Neural crest cell (in vitro differentiated cells): ENCODE data around the gene ITGBL1. TPM values are rescaled to one million over a fixed set of nuclear protein-coding genes. Genes with fewer than 3 reads are reported as not detected.
A peak's percentile ranks its signal among the peaks of the same experiment; 100 is the strongest.

Experiments used
- DNase-seq: peaks from one replicate; pipeline ENCODE4 v3.0.0; 2021; ENCODE audit warnings: low read depth, mixed read lengths, low spot score
- H3K27ac Mint-ChIP-seq: one replicate; pipeline ENCODE4 v1.8.0; 2021; ENCODE audit warnings: mild to moderate bottlenecking, mixed read lengths; ENCODE audit not compliant: unreplicated experiment
- H3K27me3 Mint-ChIP-seq: 2 replicates; pipeline ENCODE4 v1.8.0; 2021; ENCODE audit warnings: low read depth, mild to moderate bottlenecking, mixed read lengths
- H3K36me3 Mint-ChIP-seq: 2 replicates; pipeline ENCODE4 v1.8.0; 2021; ENCODE audit warnings: low read depth, mild to moderate bottlenecking, mixed read lengths
- H3K4me1 Mint-ChIP-seq: 2 replicates; pipeline ENCODE4 v1.8.0; 2021; ENCODE audit warnings: mixed read lengths
- H3K4me3 Mint-ChIP-seq: one replicate; pipeline ENCODE4 v1.8.0; 2021; ENCODE audit warnings: mild to moderate bottlenecking, mixed read lengths
- H3K9me3 Mint-ChIP-seq: 2 replicates; pipeline ENCODE4 v1.8.0; 2021; ENCODE audit warnings: mixed read lengths
- total RNA-seq: library from RNA; stranded (reverse); gene quantifications from 2 replicates; pipeline ENCODE4 v1.2.1, GENCODE V29; 2021
- TF ChIP-seq, protein P1 (sequence below): fragments of 200-600 bp; sonication (generic); conservative IDR thresholded peaks from 2 replicates; pipeline ENCODE4 v1.5.0; 2021; ENCODE audit warnings: antibody characterized with exemption, mild to moderate bottlenecking

Gene ITGBL1
- total RNA-seq, 1 donor from 2014 or later = not detected

DNA sequence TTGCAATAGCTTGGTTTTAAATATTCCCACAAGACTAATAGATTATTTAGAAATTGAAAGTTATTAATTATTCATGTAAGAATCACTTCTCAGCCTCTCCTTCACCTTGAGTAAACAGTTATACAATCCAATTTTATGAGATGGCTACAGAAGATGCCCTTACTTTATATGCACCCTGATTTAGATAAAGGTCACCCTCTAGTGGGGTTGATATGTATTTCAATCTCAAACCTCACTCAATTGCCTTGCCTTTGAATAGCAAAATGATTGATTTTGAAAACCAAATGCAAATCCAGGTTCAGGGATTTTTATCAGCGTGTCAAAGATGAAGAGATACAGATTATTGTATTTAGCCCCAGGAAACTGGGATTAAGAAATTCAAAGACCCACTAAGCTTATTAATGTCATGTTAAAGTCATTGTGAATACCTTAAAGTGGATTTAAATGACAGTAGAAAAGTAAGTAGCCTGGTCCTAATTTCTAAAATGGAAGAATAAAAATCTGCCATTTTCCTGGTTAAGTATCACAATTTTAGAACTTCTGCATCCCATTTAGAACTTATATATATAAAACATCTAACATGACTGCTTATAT is 305.1 kb downstream of the ITGBL1 start:
- H3K4me3 Mint-ChIP-seq = no peak overlapping the region
- H3K27me3 Mint-ChIP-seq = peaks cover 22% of the 10 kb centered on the region
- H3K4me1 Mint-ChIP-seq = peaks cover 27% of the 10 kb centered on the region
- no peak for DNase-seq
- TF ChIP-seq, protein P1, sequence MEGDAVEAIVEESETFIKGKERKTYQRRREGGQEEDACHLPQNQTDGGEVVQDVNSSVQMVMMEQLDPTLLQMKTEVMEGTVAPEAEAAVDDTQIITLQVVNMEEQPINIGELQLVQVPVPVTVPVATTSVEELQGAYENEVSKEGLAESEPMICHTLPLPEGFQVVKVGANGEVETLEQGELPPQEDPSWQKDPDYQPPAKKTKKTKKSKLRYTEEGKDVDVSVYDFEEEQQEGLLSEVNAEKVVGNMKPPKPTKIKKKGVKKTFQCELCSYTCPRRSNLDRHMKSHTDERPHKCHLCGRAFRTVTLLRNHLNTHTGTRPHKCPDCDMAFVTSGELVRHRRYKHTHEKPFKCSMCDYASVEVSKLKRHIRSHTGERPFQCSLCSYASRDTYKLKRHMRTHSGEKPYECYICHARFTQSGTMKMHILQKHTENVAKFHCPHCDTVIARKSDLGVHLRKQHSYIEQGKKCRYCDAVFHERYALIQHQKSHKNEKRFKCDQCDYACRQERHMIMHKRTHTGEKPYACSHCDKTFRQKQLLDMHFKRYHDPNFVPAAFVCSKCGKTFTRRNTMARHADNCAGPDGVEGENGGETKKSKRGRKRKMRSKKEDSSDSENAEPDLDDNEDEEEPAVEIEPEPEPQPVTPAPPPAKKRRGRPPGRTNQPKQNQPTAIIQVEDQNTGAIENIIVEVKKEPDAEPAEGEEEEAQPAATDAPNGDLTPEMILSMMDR = peak; percentile 74
- H3K36me3 Mint-ChIP-seq = no peaks in the 10 kb centered on the region
- H3K27ac Mint-ChIP-seq = no peak overlapping the region
- H3K9me3 Mint-ChIP-seq = no peaks in the 10 kb centered on the region

DNA sequence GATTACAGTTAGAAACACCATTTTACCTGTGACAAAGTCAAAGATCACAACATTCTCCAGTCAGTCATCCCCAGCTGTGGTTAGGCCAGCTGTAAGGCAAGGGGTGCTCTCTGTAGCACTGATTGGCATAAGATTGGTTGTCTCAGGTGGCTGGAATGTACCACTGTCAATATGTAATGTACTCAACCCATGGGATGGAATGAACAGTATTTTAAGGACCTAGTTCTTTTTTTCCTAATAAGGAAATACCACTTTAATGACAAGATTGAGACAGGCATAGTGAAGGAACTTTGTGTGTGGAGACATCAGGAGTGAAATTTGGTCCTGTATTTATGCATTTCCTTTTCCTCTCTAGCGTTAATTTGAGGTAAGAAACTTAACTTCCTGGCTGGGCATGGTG is 310.7 kb downstream of the ITGBL1 start:
- Mint-ChIP-seq H3K9me3 (peaks cover 5% of the 10 kb centered on the region), H3K27ac (no peak overlapping the region), H3K27me3 (peaks cover 22% of the 10 kb centered on the region)

More for the DNA sequence above, 310.7 kb downstream of the ITGBL1 start:
- Mint-ChIP-seq H3K4me3 (no peak overlapping the region), H3K36me3 (no peaks in the 10 kb centered on the region), H3K4me1 (peaks cover 23% of the 10 kb centered on the region)
- TF ChIP-seq, protein P1 = no peak
- DNase-seq = no peak

Other genes with a start within 250 kb of the ITGBL1 start
- gene NALCN, start 36.2 kb upstream of the ITGBL1 start, total RNA-seq = 0.35 and 0.36 TPM in 2 replicates